Left lung (tissue), 10 donors: ENCODE measurements around the gene RLBP1. TPM values are rescaled to one million over a fixed set of nuclear protein-coding genes. Genes with fewer than 3 reads are reported as not detected.

Experiments
- ATAC-seq: fragments of 200-7000 bp; cut with Tn5 transposase; one replicate; pipeline ENCODE4 v1.9.1; 2020; ENCODE audit warnings: moderate library complexity
- DNase-seq, 4 donors: peaks; one replicate each; pipeline ENCODE4 v3.0.0-alpha.2; 2013 to 2020
- H3K27ac ChIP-seq, 2 donors: fragments of 200-600 bp; sonication (generic) in 1 of 2; one replicate each; pipeline versions ENCODE4 v1.5.0 to v1.8.0; 2020 to 2021
- H3K27me3 ChIP-seq, 2 donors: fragments of 200-600 bp; sonication (generic) in 1 of 2; one replicate each; pipeline versions ENCODE4 v1.5.0 to v1.8.0; 2020 to 2021
- H3K36me3 ChIP-seq, 2 donors: fragments of 200-600 bp; sonication (generic) in 1 of 2; one replicate each; pipeline versions ENCODE4 v1.5.0 to v1.8.0; 2020 to 2021
- H3K4me1 ChIP-seq, 2 donors: fragments of 200-600 bp; one replicate each; pipeline ENCODE4 v1.8.0; 2021
- H3K4me3 ChIP-seq, 2 donors: fragments of 200-600 bp; sonication (generic) in 1 of 2; one replicate each; pipeline versions ENCODE4 v1.5.0 to v1.8.0; 2020 to 2021; ENCODE audit warnings: mild to moderate bottlenecking in 1 of 2
- H3K9me3 ChIP-seq, 2 donors: fragments of 200-600 bp; sonication (generic) in 1 of 2; one replicate each; pipeline versions ENCODE4 v1.5.0 to v1.8.0; 2020 to 2021
- intact Hi-C, 2 donors: fragments of 100-400 bp; cut with DNase I; formaldehyde crosslinking; loops; one replicate each; pipeline versions ENCODE4 v1.11.2 to v1.14.2; 2022
- polyA plus RNA-seq, 6 donors: library from polyadenylated mRNA; unstranded; fragments of 120-200 nt; gene quantifications; one replicate each; pipeline ENCODE4 v1.2.1, GENCODE V29; 2013; ENCODE audit not compliant: insufficient read length in 6 of 6
- total RNA-seq, 2 donors: library from RNA; stranded (reverse); fragmentation: NEBNext Ultra II Directional; extraction: Animal tissue kit (Norgen Biotek cat#: 25700); gene quantifications; one replicate each; pipeline ENCODE4 v1.2.1, GENCODE V29; 2021
- TF ChIP-seq, protein P1 (sequence below), 2 donors: fragments of 200-600 bp; sonication (generic) in 1 of 2; IDR thresholded peaks; one replicate each; pipeline versions ENCODE4 v1.5.0 to v1.8.0; 2021; ENCODE audit warnings: antibody characterized with exemption in 2 of 2
- donor health status: DM: no; HTN: yes; CAD: no.
- donor health status: DM: no; HTN: no; CAD: no.

RLBP1 gene
- total and polyA plus RNA-seq, 8 donors: 0.27 TPM; not detected in 7

DNA sequence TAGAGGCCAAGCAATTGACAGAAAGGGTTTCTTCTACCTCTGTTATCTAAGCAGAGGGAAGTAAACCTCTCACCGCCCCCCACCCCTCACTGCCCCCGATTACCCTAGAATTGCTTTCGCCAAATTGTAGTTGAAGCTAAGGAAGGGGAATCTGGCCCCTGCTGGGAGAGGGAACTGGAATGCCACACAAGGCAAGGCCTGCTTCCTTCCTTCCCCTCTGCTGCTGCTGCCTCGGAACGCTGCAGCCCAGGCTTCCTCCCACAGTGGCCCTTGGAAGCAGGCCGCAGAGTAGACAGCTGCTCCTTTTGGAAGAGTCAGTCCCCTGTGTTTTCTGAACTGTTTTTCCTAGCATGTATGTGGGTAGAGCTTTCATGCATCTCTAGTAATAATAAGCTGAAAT lies 21.6 kb downstream of the RLBP1 start:
- H3K36me3 ChIP-seq: peaks cover 0 to 67% of the 10 kb centered on the region in 2 donors
- ATAC-seq (no peak), DNase-seq (no peak)
- intact Hi-C loops: loop anchor here in 1 of 2 donors (10.0 kb wide), 1 partner anchor 105 kb away; no protein-coding TSS in a partner anchor
- H3K4me3 ChIP-seq: no peak overlapping the region
- no peaks in the 10 kb centered on the region for H3K9me3 ChIP-seq
- TF ChIP-seq, protein P1, sequence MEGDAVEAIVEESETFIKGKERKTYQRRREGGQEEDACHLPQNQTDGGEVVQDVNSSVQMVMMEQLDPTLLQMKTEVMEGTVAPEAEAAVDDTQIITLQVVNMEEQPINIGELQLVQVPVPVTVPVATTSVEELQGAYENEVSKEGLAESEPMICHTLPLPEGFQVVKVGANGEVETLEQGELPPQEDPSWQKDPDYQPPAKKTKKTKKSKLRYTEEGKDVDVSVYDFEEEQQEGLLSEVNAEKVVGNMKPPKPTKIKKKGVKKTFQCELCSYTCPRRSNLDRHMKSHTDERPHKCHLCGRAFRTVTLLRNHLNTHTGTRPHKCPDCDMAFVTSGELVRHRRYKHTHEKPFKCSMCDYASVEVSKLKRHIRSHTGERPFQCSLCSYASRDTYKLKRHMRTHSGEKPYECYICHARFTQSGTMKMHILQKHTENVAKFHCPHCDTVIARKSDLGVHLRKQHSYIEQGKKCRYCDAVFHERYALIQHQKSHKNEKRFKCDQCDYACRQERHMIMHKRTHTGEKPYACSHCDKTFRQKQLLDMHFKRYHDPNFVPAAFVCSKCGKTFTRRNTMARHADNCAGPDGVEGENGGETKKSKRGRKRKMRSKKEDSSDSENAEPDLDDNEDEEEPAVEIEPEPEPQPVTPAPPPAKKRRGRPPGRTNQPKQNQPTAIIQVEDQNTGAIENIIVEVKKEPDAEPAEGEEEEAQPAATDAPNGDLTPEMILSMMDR (IDR thresholded peaks at IDR 0.05): no peak
- no peak overlapping the region for H3K27ac ChIP-seq
- no peaks in the 10 kb centered on the region for H3K4me1 ChIP-seq
- H3K27me3 ChIP-seq: no peaks in the 10 kb centered on the region

GRCh38 chr15:89198934-89199333 lies 22.4 kb downstream of the RLBP1 start:
- Histone ChIP-seq H3K9me3 (no peaks in the 10 kb centered on the region), H3K4me3 (no peak overlapping the region), H3K27me3 (no peaks in the 10 kb centered on the region), H3K4me1 (no peaks in the 10 kb centered on the region), H3K36me3 (peaks cover 0 to 75% of the 10 kb centered on the region in 2 donors), H3K27ac (no peak overlapping the region)
- intact Hi-C loops: no loop called here
- TF ChIP-seq, protein P1 (IDR thresholded peaks at IDR 0.05): no peak
- DNase-seq (no peak), ATAC-seq (no peak)

GRCh38 chr15:89198196-89198595 lies 23.2 kb downstream of the RLBP1 start:
- H3K27ac ChIP-seq: no peak overlapping the region
- no peak for DNase-seq
- peaks cover 4 to 82% of the 10 kb centered on the region in 2 donors for H3K36me3 ChIP-seq
- intact Hi-C loops: no loop called here
- no peaks in the 10 kb centered on the region for H3K9me3 ChIP-seq
- TF ChIP-seq, protein P1 (IDR thresholded peaks at IDR 0.05): no peak
- H3K4me3 ChIP-seq: no peak overlapping the region
- ATAC-seq: no peak
- H3K4me1 ChIP-seq: no peaks in the 10 kb centered on the region
- H3K27me3 ChIP-seq: no peaks in the 10 kb centered on the region

- ATAC-seq: peak; percentile 90
- DNase-seq: peak in 2 of 4 donors; percentile 48 to 54
- Histone ChIP-seq H3K9me3 (no peaks in the 10 kb centered on the region), H3K27me3 (no peaks in the 10 kb centered on the region), H3K27ac (peak overlapping the region; percentile 14 to 28), H3K36me3 (peaks cover 4 to 89% of the 10 kb centered on the region in 2 donors), H3K4me3 (no peak overlapping the region), H3K4me1 (no peaks in the 10 kb centered on the region)
- TF ChIP-seq, protein P1 (IDR thresholded peaks at IDR 0.05): no peak
- intact Hi-C loops: no loop called here
Observed at GRCh38 chr15:89197503-89197971, 23.8 kb downstream of the RLBP1 start.

DNA sequence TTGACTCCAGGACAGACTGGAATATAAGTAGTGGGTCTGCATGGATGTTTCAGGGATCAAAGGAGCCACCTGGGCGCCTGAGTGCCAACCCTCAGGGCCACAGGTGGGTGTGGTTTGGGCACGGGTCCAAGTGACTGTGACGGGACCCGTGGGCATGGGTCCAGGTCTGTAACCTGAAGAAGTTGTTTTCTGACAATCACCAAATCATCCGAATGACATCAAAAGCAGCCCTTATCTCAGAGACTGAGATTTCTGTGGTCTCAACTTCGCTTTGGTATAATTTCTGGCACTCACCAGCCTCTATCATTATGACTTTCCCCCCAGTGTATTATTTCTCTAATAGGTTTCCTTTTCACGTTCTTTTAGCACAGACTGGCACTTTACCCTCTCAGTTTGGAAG lies 24.4 kb downstream of the RLBP1 start:
- peak in 1 of 4 donors; percentile 24 for DNase-seq
- Histone ChIP-seq H3K4me1 (no peaks in the 10 kb centered on the region), H3K4me3 (no peak overlapping the region), H3K9me3 (no peaks in the 10 kb centered on the region), H3K27me3 (no peaks in the 10 kb centered on the region), H3K27ac (peak overlapping the region; percentile 14 to 28), H3K36me3 (peaks cover 4 to 94% of the 10 kb centered on the region in 2 donors)
- peak; percentile 7 for ATAC-seq
- intact Hi-C loops: no loop called here
- TF ChIP-seq, protein P1 (IDR thresholded peaks at IDR 0.05): no peak
